Measurements from ENCODE around the gene PTCH1.

PTCH1 gene

GRCh38 chr9:95508968-95509850, 7.6 kb downstream of the PTCH1 start:
- peak overlapping the region; percentile 77 for H3K4me3 ChIP-seq (ENCODE audit: control insufficient read depth, low read depth, low read length)
- peak; percentile 88 for DNase-seq (ENCODE audit: low read depth)
- TF ChIP-seq, protein P1, sequence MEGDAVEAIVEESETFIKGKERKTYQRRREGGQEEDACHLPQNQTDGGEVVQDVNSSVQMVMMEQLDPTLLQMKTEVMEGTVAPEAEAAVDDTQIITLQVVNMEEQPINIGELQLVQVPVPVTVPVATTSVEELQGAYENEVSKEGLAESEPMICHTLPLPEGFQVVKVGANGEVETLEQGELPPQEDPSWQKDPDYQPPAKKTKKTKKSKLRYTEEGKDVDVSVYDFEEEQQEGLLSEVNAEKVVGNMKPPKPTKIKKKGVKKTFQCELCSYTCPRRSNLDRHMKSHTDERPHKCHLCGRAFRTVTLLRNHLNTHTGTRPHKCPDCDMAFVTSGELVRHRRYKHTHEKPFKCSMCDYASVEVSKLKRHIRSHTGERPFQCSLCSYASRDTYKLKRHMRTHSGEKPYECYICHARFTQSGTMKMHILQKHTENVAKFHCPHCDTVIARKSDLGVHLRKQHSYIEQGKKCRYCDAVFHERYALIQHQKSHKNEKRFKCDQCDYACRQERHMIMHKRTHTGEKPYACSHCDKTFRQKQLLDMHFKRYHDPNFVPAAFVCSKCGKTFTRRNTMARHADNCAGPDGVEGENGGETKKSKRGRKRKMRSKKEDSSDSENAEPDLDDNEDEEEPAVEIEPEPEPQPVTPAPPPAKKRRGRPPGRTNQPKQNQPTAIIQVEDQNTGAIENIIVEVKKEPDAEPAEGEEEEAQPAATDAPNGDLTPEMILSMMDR (conservative IDR thresholded peaks at IDR 0.05; ENCODE audit: control insufficient read depth, insufficient read depth, low read depth, low read length) = no peak

DNA sequence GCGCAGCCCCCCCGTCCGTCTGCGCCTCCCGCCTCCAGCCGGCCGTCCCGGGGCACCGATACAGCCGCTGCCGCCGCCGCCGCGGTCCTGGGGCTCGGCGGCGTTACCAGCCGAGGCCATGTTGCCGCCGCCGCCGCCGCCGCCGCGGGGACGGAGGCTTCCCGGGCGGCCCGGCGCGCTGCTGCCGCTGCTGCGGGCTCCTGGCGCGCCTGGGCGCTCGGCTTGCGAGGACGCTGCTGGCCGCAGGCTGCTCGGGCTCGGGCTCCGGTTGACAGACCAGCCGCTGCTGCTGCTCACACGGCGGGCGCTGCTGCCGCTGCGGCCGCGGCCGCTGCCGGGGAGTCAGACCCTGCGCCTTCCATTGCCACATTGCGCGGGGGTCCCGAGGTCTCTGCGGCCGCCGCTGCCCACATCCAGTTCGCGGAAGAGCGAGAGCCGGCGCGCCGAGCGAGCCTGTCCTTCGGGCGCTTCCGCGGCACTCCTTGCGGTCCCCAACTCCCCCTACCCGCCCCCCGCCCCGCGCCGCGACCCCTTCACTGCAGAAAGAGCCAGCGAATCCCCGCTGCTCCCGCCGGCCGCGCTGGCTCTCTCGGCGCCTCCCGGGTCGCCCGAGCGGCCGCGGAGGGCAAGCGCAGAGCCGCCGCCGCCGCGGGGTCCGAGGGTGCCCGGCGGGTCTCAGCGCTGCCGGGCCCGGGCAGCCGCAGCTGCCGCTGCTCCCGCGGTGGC, 8.4 kb downstream of the PTCH1 start:
- DNase-seq (ENCODE audit: low read depth) = no peak
- TF ChIP-seq, protein P1 (conservative IDR thresholded peaks at IDR 0.05; ENCODE audit: control insufficient read depth, insufficient read depth, low read depth, low read length) = no peak
- H3K4me3 ChIP-seq (ENCODE audit: control insufficient read depth, low read depth, low read length) = peak overlapping the region; percentile 82

- peak; percentile 62 for DNase-seq (ENCODE audit: low read depth)
- H3K4me3 ChIP-seq (ENCODE audit: control insufficient read depth, low read depth, low read length) = peak overlapping the region; percentile 82
- TF ChIP-seq, protein P1 (conservative IDR thresholded peaks at IDR 0.05; ENCODE audit: control insufficient read depth, insufficient read depth, low read depth, low read length) = no peak
Measured at GRCh38 chr9:95507464-95508241, 9.1 kb downstream of the PTCH1 start.

GRCh38 chr9:95506678-95507463, 9.9 kb downstream of the PTCH1 start:
- peak; percentile 55 for DNase-seq (ENCODE audit: low read depth)

GRCh38 chr9:95506428-95506677, 10.4 kb downstream of the PTCH1 start:
- peak overlapping the region; percentile 82 for H3K4me3 ChIP-seq (ENCODE audit: control insufficient read depth, low read depth, low read length)
- TF ChIP-seq, protein P1 (conservative IDR thresholded peaks at IDR 0.05; ENCODE audit: control insufficient read depth, insufficient read depth, low read depth, low read length) = no peak
- DNase-seq (ENCODE audit: low read depth) = peak; percentile 49

More at GRCh38 chr9:95506678-95507463, 9.9 kb downstream of the PTCH1 start:
- TF ChIP-seq, protein P1 (conservative IDR thresholded peaks at IDR 0.05; ENCODE audit: control insufficient read depth, insufficient read depth, low read depth, low read length) = no peak
- peak overlapping the region; percentile 82 for H3K4me3 ChIP-seq (ENCODE audit: control insufficient read depth, low read depth, low read length)
